ENCODE results near the gene CCL18. TPM values are rescaled to one million over a fixed set of nuclear protein-coding genes. Genes with fewer than 3 reads are reported as not detected.
"Not testable (repeated sequence)": the region's sequence is repeated elsewhere in the genome, so short reads cannot be mapped to it uniquely, and the experiment has no call there.

CCL18 gene
- total RNA-seq, 1 donor from 2014 or later, result not detected

- TF ChIP-seq CTCF (IDR thresholded peaks at IDR 0.05; ENCODE audit: unreplicated experiment), result no peak
- Mint-ChIP-seq H3K9me3 (ENCODE audit: low read depth) (peaks cover under 1% of the 10 kb centered on the region), H3K27me3 (no peaks in the 10 kb centered on the region), H3K4me1 (ENCODE audit: low read depth) (peaks cover 3% of the 10 kb centered on the region), H3K4me3 (ENCODE audit: low read depth) (no peak overlapping the region), H3K27ac (no peak overlapping the region), H3K36me3 (ENCODE audit: insufficient read depth) (no peaks in the 10 kb centered on the region)
- no peak for DNase-seq (ENCODE audit: low spot score, unreplicated experiment)
These were observed 53.7 kb downstream of the CCL18 start for GRCh38 chr17:36117505-36118382.

- no peak overlapping the region for H3K4me3 Mint-ChIP-seq (ENCODE audit: low read depth)
- TF ChIP-seq CTCF (IDR thresholded peaks at IDR 0.05; ENCODE audit: unreplicated experiment), result no peak
- no peak for DNase-seq (ENCODE audit: low spot score, unreplicated experiment)
- no peaks in the 10 kb centered on the region for H3K36me3 Mint-ChIP-seq (ENCODE audit: insufficient read depth)
- no peaks in the 10 kb centered on the region for H3K9me3 Mint-ChIP-seq (ENCODE audit: low read depth)
- peaks cover 3% of the 10 kb centered on the region for H3K4me1 Mint-ChIP-seq (ENCODE audit: low read depth)
- H3K27me3 Mint-ChIP-seq, result no peaks in the 10 kb centered on the region
- no peak overlapping the region for H3K27ac Mint-ChIP-seq
These were observed 54.6 kb downstream of the CCL18 start for GRCh38 chr17:36118477-36119353.

- TF ChIP-seq CTCF (IDR thresholded peaks at IDR 0.05; ENCODE audit: unreplicated experiment), result no peak
- Mint-ChIP-seq H3K9me3 (ENCODE audit: low read depth) (no peaks in the 10 kb centered on the region), H3K4me1 (ENCODE audit: low read depth) (peaks cover 3% of the 10 kb centered on the region), H3K27me3 (no peaks in the 10 kb centered on the region), H3K27ac (no peak overlapping the region), H3K4me3 (ENCODE audit: low read depth) (no peak overlapping the region), H3K36me3 (ENCODE audit: insufficient read depth) (no peaks in the 10 kb centered on the region)
- no peak for DNase-seq (ENCODE audit: low spot score, unreplicated experiment)
These were observed 56.1 kb downstream of the CCL18 start for GRCh38 chr17:36120221-36120620.

DNA sequence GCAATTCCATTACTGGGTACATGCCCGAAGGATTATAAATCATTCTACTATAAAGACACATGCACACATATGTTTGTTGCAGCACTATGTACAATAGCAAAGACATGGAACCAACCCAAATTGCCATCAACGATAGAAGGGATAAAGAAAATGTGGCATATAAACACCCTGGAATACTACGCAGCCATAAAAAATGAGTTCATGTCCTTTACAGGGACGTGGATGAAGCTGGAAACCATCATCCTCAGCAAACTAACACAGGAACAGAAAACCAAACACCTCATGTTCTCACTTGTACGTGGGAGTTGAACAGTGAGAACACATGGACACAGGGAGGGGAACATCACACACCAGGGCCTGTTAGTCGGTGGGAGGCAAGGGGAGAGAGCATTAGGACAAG is 57.0 kb downstream of the CCL18 start:
- not testable (repeated sequence) for H3K9me3 Mint-ChIP-seq (ENCODE audit: low read depth); H3K36me3 Mint-ChIP-seq (ENCODE audit: insufficient read depth); H3K4me3 Mint-ChIP-seq (ENCODE audit: low read depth); DNase-seq (ENCODE audit: low spot score, unreplicated experiment); H3K27me3 Mint-ChIP-seq; H3K27ac Mint-ChIP-seq; H3K4me1 Mint-ChIP-seq (ENCODE audit: low read depth)

Other genes with a start within 250 kb of the CCL18 start
- not detected in 2 replicates for gene HEATR9, start 195.4 kb upstream of the CCL18 start, total RNA-seq
- gene CCL5, start 183.9 kb upstream of the CCL18 start, total RNA-seq, result not detected in 2 replicates
- gene RDM1, start 133.5 kb upstream of the CCL18 start, total RNA-seq, result 4.2 and 4.8 TPM in 2 replicates
- not detected in 2 replicates for gene LYZL6, start 120.6 kb upstream of the CCL18 start, total RNA-seq
- gene CCL16, start 82.8 kb upstream of the CCL18 start, total RNA-seq, result not detected in 2 replicates
- not detected in 2 replicates for gene CCL14, start 77.5 kb upstream of the CCL18 start, total RNA-seq
- 0.29 TPM in 1 of 2 replicates, not detected in the other for gene CCL15, start 62.7 kb upstream of the CCL18 start, total RNA-seq
- gene CCL23, start 46.3 kb upstream of the CCL18 start, total RNA-seq, result not detected in 2 replicates
- gene CCL3, start 25.9 kb downstream of the CCL18 start, total RNA-seq, result not detected in 2 replicates
- not detected in 2 replicates for gene CCL4, start 39.6 kb downstream of the CCL18 start, total RNA-seq
- 27.1 and 30.1 TPM in 2 replicates for gene TBC1D3B, start 112.4 kb downstream of the CCL18 start, total RNA-seq
- gene CCL3L1, start 132.5 kb downstream of the CCL18 start, total RNA-seq, result 0.82 and 1.7 TPM in 2 replicates
- gene CCL4L2, start 146.8 kb downstream of the CCL18 start, total RNA-seq, result not detected in 2 replicates
- gene TBC1D3I, start 200.3 kb downstream of the CCL18 start, total RNA-seq, result 0.77 and 1.9 TPM in 2 replicates